H1 (cell line): ENCODE data around the gene GPRC6A. TPM values are rescaled to one million over a fixed set of nuclear protein-coding genes. Genes with fewer than 3 reads are reported as not detected.

Source experiments
- CTCF ChIA-PET: fragments of 300-600 bp; sonication (Branson Sonifier 250); formaldehyde crosslinking; loops from one replicate; lab custom pipeline; 2021; ENCODE audit not compliant: partially characterized antibody; lab: Charles Lee
- POLR2A ChIA-PET: fragments of 300-600 bp; sonication (Branson Sonifier 250); formaldehyde crosslinking; loops from one replicate; lab custom pipeline; 2021; ENCODE audit warnings: inconsistent platforms; ENCODE audit not compliant: partially characterized antibody; lab: Charles Lee
- DNase-seq, 2 experiments: peaks; one replicate each; pipeline versions ENCODE4 v3.0.0 to v3.0.0-alpha.2; 2010 to 2022; ENCODE audit warnings: low spot score in 2 of 2, low read depth in 1 of 2, mixed read lengths in 1 of 2
- FAIRE-seq: peaks from 2 replicates; lab custom pipeline; 2011; peaks lifted over from hg19 to GRCh38; lab: Jason Lieb, UNC
- H2AFZ ChIP-seq: 2 replicates; pipeline ENCODE4 v1.8.1; 2012; ENCODE audit warnings: low read length, inconsistent platforms
- H2AK5ac ChIP-seq: 2 replicates; pipeline ENCODE4 v1.6.1; 2013; ENCODE audit warnings: low read depth, low read length
- H2BK120ac ChIP-seq: replicated peaks from 2 replicates; pipeline ENCODE3; 2013; ENCODE audit warnings: low read depth, low read length, inconsistent platforms
- H2BK12ac ChIP-seq: 2 replicates; pipeline ENCODE4 v1.6.1; 2013; ENCODE audit warnings: low read depth, low read length
- H2BK15ac ChIP-seq: 2 replicates; pipeline ENCODE4 v1.6.1; 2013; ENCODE audit warnings: low read length
- H2BK20ac ChIP-seq: 2 replicates; pipeline ENCODE4 v1.6.1; 2013; ENCODE audit warnings: low read length
- H2BK5ac ChIP-seq: 2 replicates; pipeline ENCODE4 v1.6.1; 2013; ENCODE audit warnings: low read depth, low read length
- H3K14ac ChIP-seq: 2 replicates; pipeline ENCODE4 v1.6.1; 2013; ENCODE audit warnings: inconsistent platforms; ENCODE audit not compliant: insufficient read length
- H3K18ac ChIP-seq: 2 replicates; pipeline ENCODE4 v1.6.1; 2013; ENCODE audit warnings: low read length; ENCODE audit errors: extremely low read depth
- H3K23ac ChIP-seq: 2 replicates; pipeline ENCODE4 v1.6.1; 2013; ENCODE audit warnings: inconsistent platforms; ENCODE audit not compliant: insufficient read length
- H3K23me2 ChIP-seq: 2 replicates; pipeline ENCODE4 v1.6.1; 2013; ENCODE audit warnings: low read depth, low read length
- H3K27ac ChIP-seq: 2 replicates; pipeline ENCODE4 v1.6.1; 2011; ENCODE audit warnings: low read depth, low read length, inconsistent platforms
- H3K27me3 ChIP-seq, 4 experiments: replicated peaks in 1 of 4; 1 replicate in 1 of 4; 2 replicates in 3 of 4; pipeline versions ENCODE4 v1.6.1 to v1.8.1; 2011 to 2013; ENCODE audit warnings: low read length in 3 of 4, mild to moderate bottlenecking in 3 of 4, inconsistent platforms in 2 of 4, mixed read lengths in 2 of 4, moderate library complexity in 1 of 4; ENCODE audit not compliant: control insufficient read depth in 3 of 4, insufficient read depth in 3 of 4; ENCODE audit errors: extremely low read depth in 1 of 4
- H3K36me3 ChIP-seq, 4 experiments: 2 replicates each; pipeline versions ENCODE4 v1.6.1 to v1.8.1; 2011 to 2013; ENCODE audit warnings: mild to moderate bottlenecking in 4 of 4, low read length in 3 of 4, moderate library complexity in 2 of 4, control low read depth in 1 of 4, inconsistent platforms in 1 of 4; ENCODE audit not compliant: insufficient read depth in 4 of 4, control insufficient read depth in 2 of 4
- H3K4ac ChIP-seq: replicated peaks from 2 replicates; pipeline ENCODE3; 2013; ENCODE audit warnings: low read length, low read depth, mixed read lengths, inconsistent platforms; ENCODE audit not compliant: insufficient read length
- H3K4me1 ChIP-seq, 4 experiments: replicated peaks in 1 of 4; 1 replicate in 1 of 4; 2 replicates in 3 of 4; pipeline versions ENCODE4 v1.6.1 to v1.8.1; 2011 to 2013; ENCODE audit warnings: low read length in 3 of 4, inconsistent platforms in 2 of 4, mixed read lengths in 1 of 4; ENCODE audit not compliant: insufficient read depth in 4 of 4, control insufficient read depth in 3 of 4
- H3K4me2 ChIP-seq, 2 experiments: 2 replicates each; pipeline versions ENCODE4 v1.6.1 to v1.8.1; 2011 to 2013; ENCODE audit warnings: low read depth in 2 of 2, low read length in 2 of 2, control low read depth in 1 of 2, inconsistent platforms in 1 of 2, mild to moderate bottlenecking in 1 of 2; ENCODE audit not compliant: insufficient read depth in 1 of 2
- H3K4me3 ChIP-seq, 4 experiments: fragments of 200-600, 300-600 bp in 1 of 4; sonication (generic), shearing (Covaris generic), sonication (Bioruptor Twin) in 1 of 4; 2 replicates each; pipeline versions ENCODE4 v1.5.1 to v1.8.1; 2011 to 2016; ENCODE audit warnings: low read length in 4 of 4, low read depth in 3 of 4, control low read depth in 2 of 4, inconsistent platforms in 2 of 4, mild to moderate bottlenecking in 2 of 4, mixed read lengths in 1 of 4, moderate library complexity in 1 of 4; ENCODE audit not compliant: insufficient read depth in 2 of 4; ENCODE audit errors: extremely low read depth in 1 of 4
- H3K56ac ChIP-seq: replicated peaks from 2 replicates; pipeline ENCODE3; 2013; ENCODE audit warnings: low read depth, mild to moderate bottlenecking, mixed read lengths, low read length, inconsistent platforms; ENCODE audit not compliant: insufficient read length
- H3K79me1 ChIP-seq: 2 replicates; pipeline ENCODE4 v1.6.1; 2013; ENCODE audit warnings: low read depth, low read length, control low read depth
- H3K79me2 ChIP-seq, 2 experiments: 2 replicates each; pipeline versions ENCODE4 v1.6.1 to v1.8.1; 2012 to 2013; ENCODE audit warnings: low read length in 2 of 2, mild to moderate bottlenecking in 2 of 2, inconsistent platforms in 1 of 2; ENCODE audit not compliant: insufficient read depth in 2 of 2, control insufficient read depth in 1 of 2
- H3K9ac ChIP-seq, 4 experiments: replicated peaks in 1 of 4; 1 replicate in 1 of 4; 2 replicates in 3 of 4; pipeline versions ENCODE4 v1.6.1 to v1.8.1; 2011 to 2013; ENCODE audit warnings: low read depth in 3 of 4, low read length in 3 of 4, control low read depth in 2 of 4, mild to moderate bottlenecking in 2 of 4, moderate library complexity in 2 of 4, inconsistent platforms in 1 of 4; ENCODE audit errors: extremely low read depth in 1 of 4
- H3K9me3 ChIP-seq, 2 experiments: 2 replicates each; pipeline versions ENCODE4 v1.6.1 to v1.8.1; 2012 to 2013; ENCODE audit warnings: mild to moderate bottlenecking in 2 of 2, moderate library complexity in 2 of 2, control low read depth in 1 of 2, inconsistent platforms in 1 of 2, low read depth in 1 of 2, low read length in 1 of 2, mixed read lengths in 1 of 2; ENCODE audit not compliant: insufficient read depth in 2 of 2
- H4K20me1 ChIP-seq, 2 experiments: replicated peaks in 1 of 2; 2 replicates each; pipeline versions ENCODE3 to v1.8.1; 2011 to 2013; ENCODE audit warnings: inconsistent platforms in 2 of 2, low read length in 2 of 2, mild to moderate bottlenecking in 1 of 2; ENCODE audit not compliant: insufficient read depth in 2 of 2, control insufficient read depth in 1 of 2
- H4K5ac ChIP-seq: 2 replicates; pipeline ENCODE4 v1.6.1; 2013; ENCODE audit warnings: low read length, low read depth, mixed read lengths, inconsistent platforms; ENCODE audit not compliant: insufficient read length
- H4K8ac ChIP-seq: 2 replicates; pipeline ENCODE4 v1.8.0; 2013; ENCODE audit warnings: mild to moderate bottlenecking, moderate library complexity, low read length, inconsistent platforms; ENCODE audit not compliant: insufficient read depth; ENCODE audit errors: extremely low read depth
- H4K91ac ChIP-seq: replicated peaks from 2 replicates; pipeline ENCODE3; 2013; ENCODE audit warnings: low read length, mixed read lengths, inconsistent platforms; ENCODE audit not compliant: insufficient read length
- JUND ChIP-seq: IDR thresholded peaks from 2 replicates; pipeline ENCODE4 v1.6.1; 2011; ENCODE audit warnings: mild to moderate bottlenecking, improper control_type of control experiment, low read length
- KDM5A ChIP-seq: fragments of 200-600 bp; IDR thresholded peaks from 2 replicates; pipeline ENCODE4 v1.7.1; 2012; ENCODE audit warnings: mild to moderate bottlenecking, low read length, inconsistent platforms, mixed read lengths
- RBBP5 ChIP-seq: IDR thresholded peaks from 2 replicates; pipeline ENCODE4 v1.7.1; 2012; ENCODE audit warnings: low read depth, mild to moderate bottlenecking, inconsistent platforms, low read length, moderate library complexity, borderline replicate concordance
- RFX5 ChIP-seq: IDR thresholded peaks from 2 replicates; pipeline ENCODE4 v1.6.1; 2011; ENCODE audit warnings: low read depth, low read length, improper control_type of control experiment, borderline replicate concordance
- RNF2 ChIP-seq: fragments of 200-900, 300-1000 bp; sonication (generic); IDR thresholded peaks from 2 replicates; pipeline ENCODE4 v1.7.1; 2016; ENCODE audit warnings: borderline replicate concordance, low read depth, mild to moderate bottlenecking, antibody characterized with exemption, low read length; ENCODE audit not compliant: poor library complexity, severe bottlenecking; ENCODE audit errors: missing control alignments
- SIRT6 ChIP-seq: IDR thresholded peaks from one replicate; pipeline ENCODE4 v1.7.1; 2012; ENCODE audit warnings: low read length, inconsistent platforms
- WGBS, 2 experiments: shearing (Covaris generic) in 1 of 2; methylation state at CpG; one replicate each; pipeline versions ENCODE4 v1.1.6 to v1.1.7; 2013 to 2015; ENCODE audit warnings: low lambda C conversion rate in 2 of 2, mixed read lengths in 2 of 2, inconsistent platforms in 1 of 2, low coverage in 1 of 2, missing lambda C conversion rate in 1 of 2; ENCODE audit not compliant: insufficient replicate concordance in 2 of 2, insufficient coverage in 1 of 2, insufficient read length in 1 of 2; ENCODE audit errors: extremely low coverage in 1 of 2, missing lambda C conversion rate in 1 of 2; 5-methylcytosine and 5-hydroxymethylcytosine counted together
- polyA plus RNA-seq, 7 experiments: library from polyadenylated mRNA; depleted of rRNA in 3 of 7; stranded (reverse) in 5 of 7; unstranded in 2 of 7; fragments of >200 nt in 5 of 7; fragments of 200-250 nt in 2 of 7; gene quantifications; 1 replicate in 5 of 7; 2 replicates in 1 of 7; 4 replicates in 1 of 7; pipeline versions ENCODE4 v1.2.1 to v1.2.3, GENCODE V29; 2011 to 2013; ENCODE audit warnings: missing spikeins in 2 of 7, mixed read lengths in 2 of 7
- total RNA-seq: library from RNA; stranded (reverse); fragmentation: NEBNext Ultra II Directional; extraction: Animal tissue kit (Norgen Biotek cat#: 25700); gene quantifications from 2 replicates; pipeline ENCODE4 v1.2.1, GENCODE V29; 2021
- TF ChIP-seq, protein P1 (sequence below), 3 experiments: IDR thresholded peaks; 1 replicate in 2 of 3; 2 replicates in 1 of 3; pipeline versions ENCODE4 v1.5.1 to v1.6.1; 2011; ENCODE audit warnings: low read length in 3 of 3, mild to moderate bottlenecking in 3 of 3, inconsistent platforms in 2 of 3, low read depth in 1 of 3, moderate library complexity in 1 of 3; ENCODE audit not compliant: insufficient read depth in 1 of 3; ENCODE audit errors: control extremely low read depth in 1 of 3

Gene GPRC6A
- total and polyA plus RNA-seq, 2 of the 8 experiments (the other 6 are each of a cell fraction or from before 2014, with no cell fraction given) = 0.09 to 0.22 TPM

- WGBS, 2 experiments = 81% methylated on average over 1 of the region's 1 CpG; no CpG with 5 or more reads in 1 of the 2 experiments
- no peak overlapping the region for H2AK5ac ChIP-seq
Observed at GRCh38 chr6:116772450-116772849, 56.4 kb downstream of the GPRC6A start.

More at GRCh38 chr6:116772450-116772849, 56.4 kb downstream of the GPRC6A start:
- no peak overlapping the region for H2BK12ac ChIP-seq
- H3K4me2 ChIP-seq = no peak overlapping the region
- no peaks in the 10 kb centered on the region for H3K4me1 ChIP-seq
- CTCF ChIA-PET = interaction anchor here (0.7 kb wide), 1 partner anchor 10 kb away, joined by 3 read pairs; no protein-coding TSS in a partner anchor
- H3K36me3 ChIP-seq = no peaks in the 10 kb centered on the region
- no peak overlapping the region for H4K91ac ChIP-seq
- no peak for FAIRE-seq
- no peaks in the 10 kb centered on the region for H3K23me2 ChIP-seq
- no peak overlapping the region for H3K27ac ChIP-seq
- no peak overlapping the region for H3K14ac ChIP-seq
- no peak overlapping the region for H3K23ac ChIP-seq
- POLR2A ChIA-PET = no interaction called here
- no peak overlapping the region for H4K5ac ChIP-seq
- H2BK15ac ChIP-seq = no peak overlapping the region
- no peak overlapping the region for H2BK20ac ChIP-seq
- H3K18ac ChIP-seq = no peak overlapping the region
- H3K9me3 ChIP-seq = no peaks in the 10 kb centered on the region
- DNase-seq = no peak
- TF ChIP-seq, protein P1, sequence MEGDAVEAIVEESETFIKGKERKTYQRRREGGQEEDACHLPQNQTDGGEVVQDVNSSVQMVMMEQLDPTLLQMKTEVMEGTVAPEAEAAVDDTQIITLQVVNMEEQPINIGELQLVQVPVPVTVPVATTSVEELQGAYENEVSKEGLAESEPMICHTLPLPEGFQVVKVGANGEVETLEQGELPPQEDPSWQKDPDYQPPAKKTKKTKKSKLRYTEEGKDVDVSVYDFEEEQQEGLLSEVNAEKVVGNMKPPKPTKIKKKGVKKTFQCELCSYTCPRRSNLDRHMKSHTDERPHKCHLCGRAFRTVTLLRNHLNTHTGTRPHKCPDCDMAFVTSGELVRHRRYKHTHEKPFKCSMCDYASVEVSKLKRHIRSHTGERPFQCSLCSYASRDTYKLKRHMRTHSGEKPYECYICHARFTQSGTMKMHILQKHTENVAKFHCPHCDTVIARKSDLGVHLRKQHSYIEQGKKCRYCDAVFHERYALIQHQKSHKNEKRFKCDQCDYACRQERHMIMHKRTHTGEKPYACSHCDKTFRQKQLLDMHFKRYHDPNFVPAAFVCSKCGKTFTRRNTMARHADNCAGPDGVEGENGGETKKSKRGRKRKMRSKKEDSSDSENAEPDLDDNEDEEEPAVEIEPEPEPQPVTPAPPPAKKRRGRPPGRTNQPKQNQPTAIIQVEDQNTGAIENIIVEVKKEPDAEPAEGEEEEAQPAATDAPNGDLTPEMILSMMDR (IDR thresholded peaks at IDR 0.05; ENCODE audit: control extremely low read depth in 1 of 3, insufficient read depth in 1 of 3, low read depth in 1 of 3, low read length in 3 of 3) = no peak
- TF ChIP-seq JUND = no peak
- TF ChIP-seq RFX5 = no peak
- no peak for TF ChIP-seq KDM5A
- TF ChIP-seq RNF2 = no peak
- TF ChIP-seq SIRT6 = no peak
- no peak for TF ChIP-seq RBBP5
- H4K20me1 ChIP-seq = no peaks in the 10 kb centered on the region
- no peak overlapping the region for H4K8ac ChIP-seq
- H3K9ac ChIP-seq = no peak overlapping the region
- H2BK5ac ChIP-seq = no peak overlapping the region
- no peak overlapping the region for H2AFZ ChIP-seq
- H3K4ac ChIP-seq = no peak overlapping the region
- H3K79me1 ChIP-seq = no peaks in the 10 kb centered on the region
- no peaks in the 10 kb centered on the region for H3K27me3 ChIP-seq
- H3K79me2 ChIP-seq = no peaks in the 10 kb centered on the region
- H2BK120ac ChIP-seq = no peak overlapping the region
- no peak overlapping the region for H3K4me3 ChIP-seq
- H3K56ac ChIP-seq = no peak overlapping the region
